GM12878 (cell line): ENCODE measurements around the gene NKX2-3. TPM values are rescaled to one million over a fixed set of nuclear protein-coding genes. Genes with fewer than 3 reads are reported as not detected.

Source experiments
- ATAC-seq: fragments of 200-7000 bp; cut with Tn5 transposase; 3 replicates; pipeline ENCODE4 v1.9.1; 2020; ENCODE audit warnings: mild to moderate bottlenecking, moderate library complexity
- BruUV-seq: library from RNA; stranded (reverse); fragments of 400-500 nt; replicated peaks from 2 replicates; lab custom pipeline; 2021; lab: Mats Ljungman, UMichigan
- CTCF ChIA-PET: fragments of 300-600 bp; sonication (Branson Sonifier 250); formaldehyde crosslinking; extraction: SDS; loops from one replicate; lab custom pipeline; 2021; ENCODE audit warnings: inconsistent platforms; lab: Yijun Ruan, JAX
- POLR2A ChIA-PET: fragments of 350-600 bp; formaldehyde crosslinking; extraction: SDS; loops from one replicate; lab custom pipeline; 2021; ENCODE audit warnings: inconsistent platforms; lab: Charles Lee
- RAD21 ChIA-PET: fragments of 300-600 bp; sonication (Branson Sonifier 250); formaldehyde crosslinking; loops from one replicate; lab custom pipeline; 2023; ENCODE audit warnings: antibody characterized with exemption; ENCODE audit not compliant: unreplicated experiment; lab: Charles Lee
- SMC1A ChIA-PET: fragments of 300-600 bp; sonication (Branson Sonifier 250); formaldehyde crosslinking; loops from one replicate; lab custom pipeline; 2023; ENCODE audit not compliant: unreplicated experiment, uncharacterized antibody; lab: Charles Lee
- DNase-seq: peaks from one replicate; pipeline ENCODE4 v3.0.0-alpha.2; 2011; ENCODE audit warnings: low read depth, low spot score
- FAIRE-seq: peaks from 3 replicates; lab custom pipeline; 2011; peaks lifted over from hg19 to GRCh38; lab: Jason Lieb, UNC
- H2AFZ ChIP-seq: 2 replicates; pipeline ENCODE4 v1.6.0; 2011; ENCODE audit warnings: low read depth, low read length, control low read depth; ENCODE audit not compliant: control insufficient read depth
- H3K27ac ChIP-seq: 2 replicates; pipeline ENCODE4 v1.5.1; 2011; ENCODE audit warnings: control low read depth; ENCODE audit not compliant: control insufficient read depth, insufficient read depth
- H3K27me3 ChIP-seq, 2 experiments: replicated peaks in 1 of 2; 2 replicates each; pipeline versions ENCODE4 v1.6.0 to v1.6.1; 2011; ENCODE audit warnings: low read length in 1 of 2; ENCODE audit not compliant: control insufficient read depth in 2 of 2, insufficient read depth in 2 of 2
- H3K36me3 ChIP-seq, 2 experiments: 2 replicates each; pipeline ENCODE4 v1.5.1; 2011; ENCODE audit warnings: low read length in 1 of 2; ENCODE audit not compliant: control insufficient read depth in 2 of 2, insufficient read depth in 2 of 2
- H3K4me1 ChIP-seq: 2 replicates; pipeline ENCODE4 v1.6.1; 2011; ENCODE audit warnings: mild to moderate bottlenecking, low read length, moderate library complexity, mixed read lengths; ENCODE audit not compliant: control insufficient read depth, insufficient read depth
- H3K4me2 ChIP-seq: 2 replicates; pipeline ENCODE4 v1.6.0; 2011; ENCODE audit warnings: control low read depth; ENCODE audit not compliant: control insufficient read depth, insufficient read depth
- H3K4me3 ChIP-seq: fragments of 200-600 bp; sonication (generic); 2 replicates; pipeline ENCODE4 v1.5.1; 2016
- H3K79me2 ChIP-seq: 2 replicates; pipeline ENCODE4 v1.6.0; 2011; ENCODE audit warnings: low read length; ENCODE audit not compliant: control insufficient read depth, insufficient read depth
- H3K9ac ChIP-seq: 2 replicates; pipeline ENCODE4 v1.8.0; 2011; ENCODE audit warnings: low read length, control low read depth, mixed read lengths; ENCODE audit not compliant: control insufficient read depth, insufficient read depth
- H3K9me3 ChIP-seq: replicated peaks from 3 replicates; pipeline ENCODE4 v1.5.1; 2011; ENCODE audit warnings: mild to moderate bottlenecking, low read length; ENCODE audit not compliant: control insufficient read depth, insufficient read depth
- H4K20me1 ChIP-seq: 2 replicates; pipeline ENCODE4 v1.6.0; 2011; ENCODE audit not compliant: control insufficient read depth, insufficient read depth
- CHD4 ChIP-seq: fragments of 200-600 bp; sonication (generic); IDR thresholded peaks from 2 replicates; pipeline ENCODE4 v1.6.1; 2016; ENCODE audit warnings: mild to moderate bottlenecking
- ESRRA ChIP-seq: IDR thresholded peaks from 2 replicates; pipeline ENCODE4 v1.6.1; 2012; ENCODE audit warnings: mild to moderate bottlenecking, low read length, improper control_type of control experiment
- HDAC2 ChIP-seq: fragments of 200-600 bp; sonication (generic); IDR thresholded peaks from 2 replicates; pipeline ENCODE4 v1.6.1; 2017
- IRF3 ChIP-seq: fragments of 450-650 bp; IDR thresholded peaks from 2 replicates; pipeline ENCODE4 v1.6.1; 2014; ENCODE audit warnings: mild to moderate bottlenecking
- MLLT1 ChIP-seq: fragments of 450-650 bp; IDR thresholded peaks from 2 replicates; pipeline ENCODE4 v1.6.1; 2016; ENCODE audit warnings: mild to moderate bottlenecking
- ZNF687 ChIP-seq: fragments of 450-650 bp; IDR thresholded peaks from 2 replicates; pipeline ENCODE4 v1.6.1; 2017; ENCODE audit warnings: mild to moderate bottlenecking, moderate library complexity
- WGBS: methylation state at CpG from one replicate; pipeline ENCODE4 v1.1.6; 2016; ENCODE audit warnings: low lambda C conversion rate; ENCODE audit not compliant: insufficient replicate concordance, insufficient coverage; ENCODE audit errors: missing lambda C conversion rate; 5-methylcytosine and 5-hydroxymethylcytosine counted together
- in situ Hi-C: fragments of 300-500 bp; cut with MboI; formaldehyde crosslinking; loops from 9 replicates; pipeline ENCODE4 v1.14.3; 2018; ENCODE audit warnings: mixed read lengths
- intact Hi-C: fragments of 100-400 bp; cut with micrococcal nuclease; formaldehyde crosslinking; loops from one replicate; pipeline ENCODE4 v1.14.2; 2022; ENCODE audit not compliant: unreplicated experiment
- polyA plus RNA-seq, 11 experiments: library from polyadenylated mRNA; depleted of rRNA in 4 of 11; unstranded in 6 of 11; stranded (reverse) in 5 of 11; fragments of >200 nt; fragmentation: Nextera tagmentation in 4 of 11; fragmentation: Illumina TruSeq in 1 of 11; extraction: Ambion mirVana in 4 of 11; extraction: Trizol in 1 of 11; gene quantifications; 1 replicate in 1 of 11; 2 replicates in 10 of 11; pipeline versions ENCODE4 v1.2.1 to v1.2.3, GENCODE V29; 2011 to 2016; ENCODE audit warnings: inconsistent platforms in 2 of 11, missing spikeins in 2 of 11, low read depth in 1 of 11
- total RNA-seq, 4 experiments: library from RNA; depleted of rRNA in 3 of 4; stranded (reverse); fragments of >200 nt in 3 of 4; fragmentation: Illumina TruSeq in 1 of 4; extraction: Trizol in 1 of 4; gene quantifications; 2 replicates each; pipeline versions ENCODE4 v1.2.1 to v1.2.3, GENCODE V29; 2013 to 2021

NKX2-3 gene
- total and polyA plus RNA-seq, 10 of the 15 experiments (the other 5 are each of a cell fraction or from before 2014, with no cell fraction given), result not detected

GRCh38 chr10:99523251-99523773 lies 9.4 kb upstream of the NKX2-3 start:
- FAIRE-seq (no peak), DNase-seq (no peak), ATAC-seq (no peak)
- SMC1A ChIA-PET, result no interaction called here
- intact Hi-C loops (no loop called here), in situ Hi-C loops (no loop called here)
- Histone ChIP-seq H3K27me3 (peaks cover 0 to 7% of the 10 kb centered on the region in 2 experiments), H3K27ac (no peak overlapping the region), H3K4me3 (no peak overlapping the region), H3K9me3 (no peaks in the 10 kb centered on the region; the same call in 2 of the 3 replicates), H3K36me3 (no peaks in the 10 kb centered on the region), H4K20me1 (no peaks in the 10 kb centered on the region), H3K4me1 (no peaks in the 10 kb centered on the region), H3K9ac (no peak overlapping the region), H3K4me2 (no peak overlapping the region), H2AFZ (no peak overlapping the region), H3K79me2 (no peaks in the 10 kb centered on the region)
- POLR2A ChIA-PET, result no interaction called here
- CTCF ChIA-PET, result no interaction called here
- TF ChIP-seq IRF3, result no peak
- TF ChIP-seq ESRRA, result no peak
- TF ChIP-seq HDAC2, result no peak
- no peak for TF ChIP-seq CHD4
- RAD21 ChIA-PET, result no interaction called here
- no TSS peak for BruUV-seq
- WGBS, result 45% methylated on average over 18 of the region's 25 CpGs

GRCh38 chr10:99524050-99524666 lies 8.6 kb upstream of the NKX2-3 start:
- no peak overlapping the region for H3K4me2 ChIP-seq
- H3K36me3 ChIP-seq, result no peaks in the 10 kb centered on the region
- CTCF ChIA-PET, result no interaction called here
- DNase-seq (no peak), FAIRE-seq (no peak), ATAC-seq (no peak)
- H3K9ac ChIP-seq, result no peak overlapping the region
- H3K4me1 ChIP-seq, result no peaks in the 10 kb centered on the region
- SMC1A ChIA-PET, result no interaction called here
- H4K20me1 ChIP-seq, result no peaks in the 10 kb centered on the region
- in situ Hi-C loops, result no loop called here
- 61% methylated on average over 10 of the region's 10 CpGs for WGBS
- no peaks in the 10 kb centered on the region; the same call in 2 of the 3 replicates for H3K9me3 ChIP-seq
- H3K79me2 ChIP-seq, result no peaks in the 10 kb centered on the region
- H2AFZ ChIP-seq, result no peak overlapping the region
- POLR2A ChIA-PET, result no interaction called here
- H3K4me3 ChIP-seq, result no peak overlapping the region
- BruUV-seq, result no TSS peak
- RAD21 ChIA-PET, result no interaction called here
- no peak overlapping the region for H3K27ac ChIP-seq
- intact Hi-C loops, result no loop called here
- peaks cover 0 to 16% of the 10 kb centered on the region in 2 experiments for H3K27me3 ChIP-seq
- TF ChIP-seq ZNF687 (no peak), MLLT1 (no peak)
